HEK293 (cell line): ENCODE results near the gene NDUFB6.
A peak's percentile ranks its signal among the peaks of the same experiment; 100 is the strongest.

Experiments
- BCL6B ChIP-seq: fragments of 450-650 bp; formaldehyde crosslinking; IDR thresholded peaks from 2 replicates; pipeline ENCODE4 v1.5.1; 2017; ENCODE audit warnings: missing biosample characterization, missing genetic modification characterization
- GLI4 ChIP-seq: fragments of 450-650 bp; formaldehyde crosslinking; IDR thresholded peaks from 2 replicates; pipeline ENCODE4 v1.5.1; 2016; ENCODE audit warnings: missing biosample characterization, missing genetic modification characterization
- KLF1 ChIP-seq: fragments of 450-650 bp; formaldehyde crosslinking; IDR thresholded peaks from 2 replicates; pipeline ENCODE4 v1.5.1; 2016; ENCODE audit warnings: missing biosample characterization, missing genetic modification characterization
- OSR2 ChIP-seq: fragments of 450-650 bp; formaldehyde crosslinking; IDR thresholded peaks from 2 replicates; pipeline ENCODE4 v1.5.1; 2016; ENCODE audit warnings: missing biosample characterization, missing genetic modification characterization
- OVOL3 ChIP-seq: fragments of 450-650 bp; formaldehyde crosslinking; IDR thresholded peaks from 2 replicates; pipeline ENCODE4 v1.5.1; 2016; ENCODE audit warnings: missing biosample characterization, missing genetic modification characterization
- PRDM2 ChIP-seq: fragments of 450-650 bp; formaldehyde crosslinking; IDR thresholded peaks from 2 replicates; pipeline ENCODE4 v1.5.1; 2016; ENCODE audit warnings: missing biosample characterization, missing genetic modification characterization, borderline replicate concordance
- PRDM6 ChIP-seq: fragments of 450-650 bp; formaldehyde crosslinking; IDR thresholded peaks from 2 replicates; pipeline ENCODE4 v1.5.1; 2017; ENCODE audit warnings: missing biosample characterization, missing genetic modification characterization
- REPIN1 ChIP-seq: fragments of 450-650 bp; formaldehyde crosslinking; IDR thresholded peaks from 2 replicates; pipeline ENCODE4 v1.5.1; 2017; ENCODE audit warnings: missing biosample characterization, missing genetic modification characterization, low read depth
- SALL2 ChIP-seq: fragments of 450-650 bp; formaldehyde crosslinking; IDR thresholded peaks from 2 replicates; pipeline ENCODE4 v1.5.0; 2017; ENCODE audit warnings: missing biosample characterization, mild to moderate bottlenecking, missing genetic modification characterization, borderline replicate concordance
- SCRT1 ChIP-seq: fragments of 450-650 bp; formaldehyde crosslinking; IDR thresholded peaks from 2 replicates; pipeline ENCODE4 v1.5.1; 2016; ENCODE audit warnings: missing biosample characterization, missing genetic modification characterization, borderline replicate concordance
- ZFP37 ChIP-seq: fragments of 450-650 bp; formaldehyde crosslinking; IDR thresholded peaks from 2 replicates; pipeline ENCODE4 v1.5.1; 2016; ENCODE audit warnings: missing biosample characterization, missing genetic modification characterization
- ZNF174 ChIP-seq: fragments of 450-650 bp; formaldehyde crosslinking; IDR thresholded peaks from 2 replicates; pipeline ENCODE4 v1.5.0; 2017; ENCODE audit warnings: missing biosample characterization, mild to moderate bottlenecking, missing genetic modification characterization
- ZNF2 ChIP-seq: fragments of 450-650 bp; formaldehyde crosslinking; IDR thresholded peaks from 2 replicates; pipeline ENCODE4 v1.5.1; 2016; ENCODE audit warnings: missing biosample characterization, missing genetic modification characterization
- ZNF202 ChIP-seq: fragments of 450-650 bp; formaldehyde crosslinking; IDR thresholded peaks from 2 replicates; pipeline ENCODE4 v1.5.1; 2016; ENCODE audit warnings: missing biosample characterization, missing genetic modification characterization, borderline replicate concordance
- ZNF23 ChIP-seq: fragments of 450-650 bp; formaldehyde crosslinking; IDR thresholded peaks from 2 replicates; pipeline ENCODE4 v1.5.1; 2016; ENCODE audit warnings: missing biosample characterization, missing genetic modification characterization, borderline replicate concordance
- ZNF266 ChIP-seq: fragments of 450-650 bp; formaldehyde crosslinking; IDR thresholded peaks from 2 replicates; pipeline ENCODE4 v1.5.1; 2016; ENCODE audit warnings: missing biosample characterization, missing genetic modification characterization, low read depth
- ZNF311 ChIP-seq: fragments of 450-650 bp; formaldehyde crosslinking; IDR thresholded peaks from 2 replicates; pipeline ENCODE4 v1.5.1; 2017; ENCODE audit warnings: missing biosample characterization, missing genetic modification characterization, borderline replicate concordance
- ZNF426 ChIP-seq: fragments of 450-650 bp; formaldehyde crosslinking; IDR thresholded peaks from 2 replicates; pipeline ENCODE4 v1.5.1; 2017; ENCODE audit warnings: missing biosample characterization, missing genetic modification characterization, mild to moderate bottlenecking, inconsistent platforms, moderate library complexity
- ZNF473 ChIP-seq: fragments of 450-650 bp; formaldehyde crosslinking; IDR thresholded peaks from 2 replicates; pipeline ENCODE4 v1.5.1; 2017; ENCODE audit warnings: missing biosample characterization, missing genetic modification characterization
- ZNF48 ChIP-seq: fragments of 450-650 bp; formaldehyde crosslinking; IDR thresholded peaks from 2 replicates; pipeline ENCODE4 v1.5.1; 2016; ENCODE audit warnings: missing biosample characterization, missing genetic modification characterization
- ZNF529 ChIP-seq: fragments of 450-650 bp; formaldehyde crosslinking; IDR thresholded peaks from 2 replicates; pipeline ENCODE4 v1.5.1; 2017; ENCODE audit warnings: missing genetic modification characterization, missing biosample characterization; ENCODE audit not compliant: insufficient replicate concordance
- ZNF658 ChIP-seq: fragments of 450-650 bp; formaldehyde crosslinking; IDR thresholded peaks from 2 replicates; pipeline ENCODE4; 2016; ENCODE audit warnings: missing biosample characterization, missing genetic modification characterization
- TF ChIP-seq, protein P1 (sequence below): fragments of 450-650 bp; formaldehyde crosslinking; conservative IDR thresholded peaks from 2 replicates; pipeline ENCODE4 v1.5.1; 2016; ENCODE audit warnings: low read depth, missing biosample characterization, missing genetic modification characterization
- TF ChIP-seq, protein P2 (sequence below): fragments of 450-650 bp; formaldehyde crosslinking; IDR thresholded peaks from 2 replicates; pipeline ENCODE4 v1.5.1; 2016; ENCODE audit warnings: missing biosample characterization, missing genetic modification characterization
- TF ChIP-seq, protein P3 (sequence below): fragments of 450-650 bp; formaldehyde crosslinking; IDR thresholded peaks from 2 replicates; pipeline ENCODE4 v1.5.1; 2016; ENCODE audit warnings: missing biosample characterization, missing genetic modification characterization

Gene NDUFB6

GRCh38 chr9:32550562-32551275, 22.2 kb downstream of the NDUFB6 start (continued):
- TF ChIP-seq, protein P1, sequence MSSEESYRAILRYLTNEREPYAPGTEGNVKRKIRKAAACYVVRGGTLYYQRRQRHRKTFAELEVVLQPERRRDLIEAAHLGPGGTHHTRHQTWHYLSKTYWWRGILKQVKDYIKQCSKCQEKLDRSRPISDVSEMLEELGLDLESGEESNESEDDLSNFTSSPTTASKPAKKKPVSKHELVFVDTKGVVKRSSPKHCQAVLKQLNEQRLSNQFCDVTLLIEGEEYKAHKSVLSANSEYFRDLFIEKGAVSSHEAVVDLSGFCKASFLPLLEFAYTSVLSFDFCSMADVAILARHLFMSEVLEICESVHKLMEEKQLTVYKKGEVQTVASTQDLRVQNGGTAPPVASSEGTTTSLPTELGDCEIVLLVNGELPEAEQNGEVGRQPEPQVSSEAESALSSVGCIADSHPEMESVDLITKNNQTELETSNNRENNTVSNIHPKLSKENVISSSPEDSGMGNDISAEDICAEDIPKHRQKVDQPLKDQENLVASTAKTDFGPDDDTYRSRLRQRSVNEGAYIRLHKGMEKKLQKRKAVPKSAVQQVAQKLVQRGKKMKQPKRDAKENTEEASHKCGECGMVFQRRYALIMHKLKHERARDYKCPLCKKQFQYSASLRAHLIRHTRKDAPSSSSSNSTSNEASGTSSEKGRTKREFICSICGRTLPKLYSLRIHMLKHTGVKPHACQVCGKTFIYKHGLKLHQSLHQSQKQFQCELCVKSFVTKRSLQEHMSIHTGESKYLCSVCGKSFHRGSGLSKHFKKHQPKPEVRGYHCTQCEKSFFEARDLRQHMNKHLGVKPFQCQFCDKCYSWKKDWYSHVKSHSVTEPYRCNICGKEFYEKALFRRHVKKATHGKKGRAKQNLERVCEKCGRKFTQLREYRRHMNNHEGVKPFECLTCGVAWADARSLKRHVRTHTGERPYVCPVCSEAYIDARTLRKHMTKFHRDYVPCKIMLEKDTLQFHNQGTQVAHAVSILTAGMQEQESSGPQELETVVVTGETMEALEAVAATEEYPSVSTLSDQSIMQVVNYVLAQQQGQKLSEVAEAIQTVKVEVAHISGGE (tag by site-specific recombination) = no peak
- TF ChIP-seq ZNF658 (no peak), OSR2 (tag by site-specific recombination) (no peak), ZNF473 (tag by site-specific recombination) (no peak), SALL2 (tag by site-specific recombination) (no peak), BCL6B (no peak), ZNF48 (tag by site-specific recombination) (no peak), ZNF529 (no peak), ZNF23 (tag by site-specific recombination) (no peak), KLF1 (tag by site-specific recombination) (0 out of 2 replicates have a peak, but pooled peaks have one; percentile 33), PRDM6 (tag by site-specific recombination) (no peak), ZNF311 (tag by site-specific recombination) (no peak), ZNF266 (tag by site-specific recombination) (no peak), ZNF2 (no peak), ZFP37 (no peak), ZNF426 (tag by site-specific recombination) (no peak), SCRT1 (tag by site-specific recombination) (peak; percentile 32; the same call in 1 of the 2 replicates), OVOL3 (no peak), REPIN1 (tag by site-specific recombination) (no peak), ZNF202 (tag by site-specific recombination) (no peak), GLI4 (tag by site-specific recombination) (no peak), ZNF174 (tag by site-specific recombination) (no peak), PRDM2 (tag by site-specific recombination) (no peak)
- TF ChIP-seq, protein P2, sequence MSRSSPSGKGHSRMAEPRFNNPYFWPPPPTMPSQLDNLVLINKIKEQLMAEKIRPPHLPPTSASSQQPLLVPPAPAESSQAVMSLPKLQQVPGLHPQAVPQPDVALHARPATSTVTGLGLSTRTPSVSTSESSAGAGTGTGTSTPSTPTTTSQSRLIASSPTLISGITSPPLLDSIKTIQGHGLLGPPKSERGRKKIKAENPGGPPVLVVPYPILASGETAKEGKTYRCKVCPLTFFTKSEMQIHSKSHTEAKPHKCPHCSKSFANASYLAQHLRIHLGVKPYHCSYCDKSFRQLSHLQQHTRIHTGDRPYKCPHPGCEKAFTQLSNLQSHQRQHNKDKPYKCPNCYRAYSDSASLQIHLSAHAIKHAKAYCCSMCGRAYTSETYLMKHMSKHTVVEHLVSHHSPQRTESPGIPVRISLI (tag by site-specific recombination) = no peak
- TF ChIP-seq, protein P3, sequence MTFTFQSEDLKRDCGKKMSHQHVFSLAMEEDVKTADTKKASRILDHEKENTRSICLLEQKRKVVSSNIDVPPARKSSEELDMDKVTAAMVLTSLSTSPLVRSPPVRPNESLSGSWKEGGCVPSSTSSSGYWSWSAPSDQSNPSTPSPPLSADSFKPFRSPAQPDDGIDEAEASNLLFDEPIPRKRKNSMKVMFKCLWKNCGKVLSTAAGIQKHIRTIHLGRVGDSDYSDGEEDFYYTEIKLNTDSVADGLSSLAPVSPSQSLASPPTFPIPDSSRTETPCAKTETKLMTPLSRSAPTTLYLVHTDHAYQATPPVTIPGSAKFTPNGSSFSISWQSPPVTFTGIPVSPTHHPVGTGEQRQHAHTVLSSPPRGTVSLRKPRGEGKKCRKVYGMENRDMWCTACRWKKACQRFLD (tag by site-specific recombination) = no peak
